GM10248 (cell line): ENCODE data around the gene THRA.
A peak's percentile ranks its signal among the peaks of the same experiment; 100 is the strongest.

Source experiments
- CTCF ChIA-PET: fragments of 300-600 bp; sonication (Branson Sonifier 250); formaldehyde crosslinking; extraction: SDS; loops from one replicate; lab custom pipeline; 2021; ENCODE audit warnings: antibody characterized with exemption; lab: Yijun Ruan, JAX
- POLR2A ChIA-PET: fragments of 350-650 bp; sonication (Branson Sonifier 250); formaldehyde crosslinking; extraction: SDS; loops from one replicate; lab custom pipeline; 2020; ENCODE audit warnings: antibody characterized with exemption; lab: Yijun Ruan, JAX
- DNase-seq: peaks from one replicate; pipeline ENCODE4 v3.0.0; 2012; ENCODE audit errors: extremely low spot score
- CTCF ChIP-seq: IDR thresholded peaks from 2 replicates; pipeline ENCODE4 v1.5.1; 2012; ENCODE audit warnings: mild to moderate bottlenecking, low read depth; ENCODE audit errors: extremely low read depth, missing control alignments, control extremely low read depth

The THRA gene

GRCh38 chr17:40034426-40035161, 28.2 kb upstream of the THRA start:
- POLR2A ChIA-PET: no interaction called here
- TF ChIP-seq CTCF: no peak
- no peak for DNase-seq
- CTCF ChIA-PET: interaction anchor here (1.3 to 11.5 kb wide), 7 partner anchors 8 to 184 kb away, joined by 3 to 137 read pairs (median 5); partner anchors contain the start of genes CSF3 and WIPF2

- DNase-seq: no peak
- POLR2A ChIA-PET: no interaction called here
- CTCF ChIA-PET: interaction anchor here (1.3 to 6.6 kb wide), 6 partner anchors 8 to 51 kb away, joined by 5 to 75 read pairs (median 8); partner anchors contain the start of gene CSF3
- peak; percentile 15 for TF ChIP-seq CTCF
These were observed 27.6 kb upstream of the THRA start for GRCh38 chr17:40035162-40035559.

- DNase-seq: no peak
- TF ChIP-seq CTCF: peak; percentile 10
- ChIA-PET CTCF (interaction anchor here (0.8 to 6.6 kb wide), 6 partner anchors 9 to 47 kb away, joined by 3 to 75 read pairs (median 3); partner anchors contain the start of gene CSF3), POLR2A (no interaction called here)
These were observed 23.8 kb upstream of the THRA start for GRCh38 chr17:40038882-40039513.

GRCh38 chr17:40041196-40041595, 21.6 kb upstream of the THRA start:
- no peak for TF ChIP-seq CTCF
- ChIA-PET CTCF (interaction anchor here (1.3 to 2.9 kb wide), 6 partner anchors 10 to 128 kb away, joined by 3 to 18 read pairs (median 4); partner anchors contain the start of gene NR1D1), POLR2A (no interaction called here)
- DNase-seq: no peak

GRCh38 chr17:40056379-40057015, 6.3 kb upstream of the THRA start:
- ChIA-PET POLR2A (no interaction called here), CTCF (interaction anchor here (4.8 to 14.2 kb wide), 2 partner anchors 21 to 29 kb away, joined by 29 to 215 read pairs; no protein-coding TSS in a partner anchor)
- DNase-seq: no peak
- TF ChIP-seq CTCF: no peak

- CTCF ChIA-PET: interaction anchor here (1.3 to 14.2 kb wide), 4 partner anchors 12 to 31 kb away, joined by 3 to 215 read pairs (median 16); no protein-coding TSS in a partner anchor
- no peak for TF ChIP-seq CTCF
- no peak for DNase-seq
- POLR2A ChIA-PET: no interaction called here
These were observed 4.5 kb upstream of the THRA start for GRCh38 chr17:40058186-40058784.
